Measurements from ENCODE around the gene UGGT1. TPM values are rescaled to one million over a fixed set of nuclear protein-coding genes. Genes with fewer than 3 reads are reported as not detected.

The UGGT1 gene
- polyA plus RNA-seq, 1 donor (not counting 4 experiments of a cell fraction or from before 2014, with no cell fraction given): 26.7 TPM

DNA sequence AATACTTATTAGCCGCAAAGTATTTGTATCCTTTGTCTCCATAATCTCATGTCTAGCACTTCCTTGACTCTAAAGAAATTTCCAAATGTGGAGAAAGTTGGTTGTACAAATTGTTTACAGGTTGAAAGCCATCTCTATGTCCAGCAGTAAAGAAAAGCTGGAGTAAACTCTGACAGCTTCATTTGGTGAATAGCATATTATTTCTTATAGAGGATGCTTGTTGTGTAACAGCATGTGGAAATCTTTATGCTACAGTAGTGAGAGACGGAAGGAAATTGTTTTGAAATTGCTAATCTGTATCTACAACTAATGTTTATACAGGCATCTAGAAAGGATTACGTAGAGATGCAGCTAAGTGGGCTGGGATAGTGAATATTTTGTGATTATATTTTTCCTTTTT, 78.5 kb downstream of the UGGT1 start:
- Histone ChIP-seq H3K27me3 (ENCODE audit: control insufficient read depth, extremely low read depth, insufficient read depth, low read length) (no peaks in the 10 kb centered on the region), H3K79me2 (ENCODE audit: control insufficient read depth, insufficient read depth, low read length) (no peaks in the 10 kb centered on the region), H3K9me1 (ENCODE audit: control insufficient read depth, extremely low read depth, insufficient read depth, low read length) (no peaks in the 10 kb centered on the region), H3K4me3 (ENCODE audit: control insufficient read depth in 2 of 3, extremely low read depth in 1 of 3, insufficient read depth in 2 of 3, low read depth in 1 of 3, low read length in 3 of 3) (no peak overlapping the region), H2AFZ (ENCODE audit: control insufficient read depth, low read length) (no peak overlapping the region), H3K4me2 (ENCODE audit: control insufficient read depth, extremely low read depth, insufficient read depth, low read depth, low read length) (no peak overlapping the region), H3K9me3 (ENCODE audit: control insufficient read depth, low read depth, low read length) (no peaks in the 10 kb centered on the region), H4K20me1 (ENCODE audit: control insufficient read depth, extremely low read depth, insufficient read depth, low read length) (no peaks in the 10 kb centered on the region), H3K36me3 (ENCODE audit: control insufficient read depth in 2 of 2, extremely low read depth in 1 of 2, insufficient read depth in 2 of 2, low read length in 2 of 2) (peaks cover 24 to 34% of the 10 kb centered on the region in 2 experiments), H3K4me1 (ENCODE audit: control insufficient read depth, extremely low read depth, insufficient read depth, low read length) (no peaks in the 10 kb centered on the region), H3K27ac (ENCODE audit: control insufficient read depth, insufficient read depth, low read length) (no peak overlapping the region), H3K9ac (ENCODE audit: control insufficient read depth, extremely low read depth, insufficient read depth, low read length) (no peak overlapping the region)
- no peak for TF ChIP-seq EZH2 (IDR thresholded peaks at IDR 0.05; ENCODE audit: low read length)
- TF ChIP-seq, protein P1, sequence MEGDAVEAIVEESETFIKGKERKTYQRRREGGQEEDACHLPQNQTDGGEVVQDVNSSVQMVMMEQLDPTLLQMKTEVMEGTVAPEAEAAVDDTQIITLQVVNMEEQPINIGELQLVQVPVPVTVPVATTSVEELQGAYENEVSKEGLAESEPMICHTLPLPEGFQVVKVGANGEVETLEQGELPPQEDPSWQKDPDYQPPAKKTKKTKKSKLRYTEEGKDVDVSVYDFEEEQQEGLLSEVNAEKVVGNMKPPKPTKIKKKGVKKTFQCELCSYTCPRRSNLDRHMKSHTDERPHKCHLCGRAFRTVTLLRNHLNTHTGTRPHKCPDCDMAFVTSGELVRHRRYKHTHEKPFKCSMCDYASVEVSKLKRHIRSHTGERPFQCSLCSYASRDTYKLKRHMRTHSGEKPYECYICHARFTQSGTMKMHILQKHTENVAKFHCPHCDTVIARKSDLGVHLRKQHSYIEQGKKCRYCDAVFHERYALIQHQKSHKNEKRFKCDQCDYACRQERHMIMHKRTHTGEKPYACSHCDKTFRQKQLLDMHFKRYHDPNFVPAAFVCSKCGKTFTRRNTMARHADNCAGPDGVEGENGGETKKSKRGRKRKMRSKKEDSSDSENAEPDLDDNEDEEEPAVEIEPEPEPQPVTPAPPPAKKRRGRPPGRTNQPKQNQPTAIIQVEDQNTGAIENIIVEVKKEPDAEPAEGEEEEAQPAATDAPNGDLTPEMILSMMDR (optimal IDR thresholded peaks at IDR 0.05 in 1 of 3, IDR thresholded peaks at IDR 0.05 in 1 of 3, conservative IDR thresholded peaks at IDR 0.05 in 1 of 3; ENCODE audit: extremely low read depth in 1 of 3, insufficient read depth in 2 of 3, low read length in 3 of 3): no peak
- DNase-seq (ENCODE audit: low read depth, low spot score) (no peak), FAIRE-seq (no peak)
- dilution Hi-C loops (cut with MboI; ENCODE audit: extremely low pct_ligation_motif_present, low sequenced_read_pairs): no loop called here

DNA sequence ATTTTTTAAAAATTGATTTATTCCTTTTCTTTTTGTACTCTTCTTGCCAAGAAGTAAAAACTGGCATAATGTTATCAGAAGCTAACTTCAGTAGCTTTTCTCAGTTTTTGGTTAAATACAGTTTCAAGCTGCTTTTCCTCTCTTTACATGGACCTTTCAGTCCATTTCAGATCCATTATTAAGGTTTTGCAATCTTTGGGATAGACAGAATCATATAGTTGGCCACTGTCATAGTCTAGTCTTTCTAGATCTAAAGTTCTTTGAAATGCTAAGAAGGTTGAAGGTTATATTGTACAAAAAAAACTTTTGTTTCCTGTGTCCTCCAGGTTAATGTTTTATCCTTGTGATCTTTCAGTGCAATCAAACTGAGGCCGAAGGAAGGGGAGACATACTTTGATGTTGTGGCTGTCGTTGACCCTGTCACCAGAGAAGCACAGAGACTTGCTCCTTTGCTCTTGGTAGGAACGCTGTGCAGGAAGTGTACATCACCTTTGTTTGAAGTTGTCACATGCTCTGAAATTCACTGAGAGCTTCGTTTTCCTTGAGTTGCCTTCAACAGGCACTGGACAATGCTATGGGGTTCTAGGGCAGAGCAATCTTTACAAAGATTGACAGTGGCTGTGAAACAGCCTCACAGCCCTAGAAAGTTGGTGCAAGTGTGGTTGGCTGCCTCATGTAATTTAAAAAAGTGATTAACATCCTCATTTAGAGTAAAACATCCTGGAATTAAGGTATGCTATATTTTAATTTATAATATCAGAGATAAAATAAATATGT, 79.1 kb downstream of the UGGT1 start:
- Histone ChIP-seq H3K27me3 (ENCODE audit: control insufficient read depth, extremely low read depth, insufficient read depth, low read length) (no peaks in the 10 kb centered on the region), H4K20me1 (ENCODE audit: control insufficient read depth, extremely low read depth, insufficient read depth, low read length) (no peaks in the 10 kb centered on the region), H3K9ac (ENCODE audit: control insufficient read depth, extremely low read depth, insufficient read depth, low read length) (no peak overlapping the region), H3K4me1 (ENCODE audit: control insufficient read depth, extremely low read depth, insufficient read depth, low read length) (no peaks in the 10 kb centered on the region), H3K4me2 (ENCODE audit: control insufficient read depth, extremely low read depth, insufficient read depth, low read depth, low read length) (no peak overlapping the region), H3K27ac (ENCODE audit: control insufficient read depth, insufficient read depth, low read length) (no peak overlapping the region), H3K36me3 (ENCODE audit: control insufficient read depth in 2 of 2, extremely low read depth in 1 of 2, insufficient read depth in 2 of 2, low read length in 2 of 2) (peaks cover 22 to 34% of the 10 kb centered on the region in 2 experiments), H3K79me2 (ENCODE audit: control insufficient read depth, insufficient read depth, low read length) (no peaks in the 10 kb centered on the region), H3K4me3 (ENCODE audit: control insufficient read depth in 2 of 3, extremely low read depth in 1 of 3, insufficient read depth in 2 of 3, low read depth in 1 of 3, low read length in 3 of 3) (no peak overlapping the region), H3K9me3 (ENCODE audit: control insufficient read depth, low read depth, low read length) (no peaks in the 10 kb centered on the region), H3K9me1 (ENCODE audit: control insufficient read depth, extremely low read depth, insufficient read depth, low read length) (no peaks in the 10 kb centered on the region), H2AFZ (ENCODE audit: control insufficient read depth, low read length) (no peak overlapping the region)
- no peak for FAIRE-seq
- DNase-seq (ENCODE audit: low read depth, low spot score): no peak
- no peak for TF ChIP-seq EZH2 (IDR thresholded peaks at IDR 0.05; ENCODE audit: low read length)
- TF ChIP-seq, protein P1 (optimal IDR thresholded peaks at IDR 0.05 in 1 of 3, IDR thresholded peaks at IDR 0.05 in 1 of 3, conservative IDR thresholded peaks at IDR 0.05 in 1 of 3; ENCODE audit: extremely low read depth in 1 of 3, insufficient read depth in 2 of 3, low read length in 3 of 3): no peak
- dilution Hi-C loops (cut with MboI; ENCODE audit: extremely low pct_ligation_motif_present, low sequenced_read_pairs): no loop called here

Data from keratinocyte (primary cell).